K562 (cell line): ENCODE results near the gene SEMA4F.

Experiments used
- ADNP ChIP-seq: fragments of 200-800 bp; sonication (Bioruptor generic); IDR thresholded peaks from 2 replicates; pipeline ENCODE4 v1.6.1; 2016; ENCODE audit warnings: missing genetic modification characterization, missing compliant biosample characterization
- FOSL1 ChIP-seq: fragments of 200-800 bp; sonication (Bioruptor generic); conservative IDR thresholded peaks from 2 replicates; pipeline ENCODE4 v1.6.1; 2016; ENCODE audit warnings: missing genetic modification characterization, missing compliant biosample characterization
- HIVEP1 ChIP-seq: fragments of 250-450 bp; sonication (Bioruptor Pico); IDR thresholded peaks from 2 replicates; pipeline ENCODE4 v1.4.0; 2020; ENCODE audit warnings: mild to moderate bottlenecking
- MIER1 ChIP-seq: fragments of 450-650 bp; IDR thresholded peaks from 2 replicates; pipeline ENCODE4 v1.6.1; 2016; ENCODE audit warnings: antibody characterized with exemption, mild to moderate bottlenecking, low read depth
- POLR2A ChIP-seq: fragments of 450-650 bp; conservative IDR thresholded peaks from 2 replicates; pipeline ENCODE4 v1.6.1; 2016
- RAD51 ChIP-seq: fragments of 450-650 bp; IDR thresholded peaks from 2 replicates; pipeline ENCODE4 v1.7.1; 2016; ENCODE audit warnings: low read depth, mild to moderate bottlenecking, borderline replicate concordance
- RFX5 ChIP-seq: IDR thresholded peaks from 2 replicates; pipeline ENCODE4 v1.6.1; 2011; ENCODE audit warnings: low read depth, mild to moderate bottlenecking, improper control_type of control experiment, low read length
- XRCC4 ChIP-seq: IDR thresholded peaks from one replicate; pipeline ENCODE4 v1.6.1; 2011; ENCODE audit not compliant: insufficient read depth, insufficient read length; ENCODE audit errors: extremely low read depth
- ZNF197 ChIP-seq: fragments of 200-800 bp; sonication (Bioruptor generic); IDR thresholded peaks from 2 replicates; pipeline ENCODE4 v1.6.1; 2016; ENCODE audit warnings: low read depth, missing genetic modification characterization, missing compliant biosample characterization
- TF ChIP-seq, protein P1 (sequence below), 2 experiments: fragments of 450-650 bp; formaldehyde crosslinking in 1 of 2; IDR thresholded peaks; 2 replicates each; pipeline versions ENCODE4 v1.4.0 to v1.6.1; 2014 to 2020; ENCODE audit warnings: mild to moderate bottlenecking in 2 of 2, borderline replicate concordance in 1 of 2, low read depth in 1 of 2

GRCh38 chr2:74632209-74632938 is 21.7 kb upstream of the SEMA4F start:
- TF ChIP-seq MIER1 (no peak), POLR2A (no peak), XRCC4 (no peak), ADNP (tag) (no peak), RFX5 (no peak), ZNF197 (CRISPR knock-in tag) (no peak), HIVEP1 (CRISPR knock-in tag) (no peak), FOSL1 (tag) (peak; percentile 34; the same call in 1 of the 2 replicates), RAD51 (no peak)
- TF ChIP-seq, protein P1, sequence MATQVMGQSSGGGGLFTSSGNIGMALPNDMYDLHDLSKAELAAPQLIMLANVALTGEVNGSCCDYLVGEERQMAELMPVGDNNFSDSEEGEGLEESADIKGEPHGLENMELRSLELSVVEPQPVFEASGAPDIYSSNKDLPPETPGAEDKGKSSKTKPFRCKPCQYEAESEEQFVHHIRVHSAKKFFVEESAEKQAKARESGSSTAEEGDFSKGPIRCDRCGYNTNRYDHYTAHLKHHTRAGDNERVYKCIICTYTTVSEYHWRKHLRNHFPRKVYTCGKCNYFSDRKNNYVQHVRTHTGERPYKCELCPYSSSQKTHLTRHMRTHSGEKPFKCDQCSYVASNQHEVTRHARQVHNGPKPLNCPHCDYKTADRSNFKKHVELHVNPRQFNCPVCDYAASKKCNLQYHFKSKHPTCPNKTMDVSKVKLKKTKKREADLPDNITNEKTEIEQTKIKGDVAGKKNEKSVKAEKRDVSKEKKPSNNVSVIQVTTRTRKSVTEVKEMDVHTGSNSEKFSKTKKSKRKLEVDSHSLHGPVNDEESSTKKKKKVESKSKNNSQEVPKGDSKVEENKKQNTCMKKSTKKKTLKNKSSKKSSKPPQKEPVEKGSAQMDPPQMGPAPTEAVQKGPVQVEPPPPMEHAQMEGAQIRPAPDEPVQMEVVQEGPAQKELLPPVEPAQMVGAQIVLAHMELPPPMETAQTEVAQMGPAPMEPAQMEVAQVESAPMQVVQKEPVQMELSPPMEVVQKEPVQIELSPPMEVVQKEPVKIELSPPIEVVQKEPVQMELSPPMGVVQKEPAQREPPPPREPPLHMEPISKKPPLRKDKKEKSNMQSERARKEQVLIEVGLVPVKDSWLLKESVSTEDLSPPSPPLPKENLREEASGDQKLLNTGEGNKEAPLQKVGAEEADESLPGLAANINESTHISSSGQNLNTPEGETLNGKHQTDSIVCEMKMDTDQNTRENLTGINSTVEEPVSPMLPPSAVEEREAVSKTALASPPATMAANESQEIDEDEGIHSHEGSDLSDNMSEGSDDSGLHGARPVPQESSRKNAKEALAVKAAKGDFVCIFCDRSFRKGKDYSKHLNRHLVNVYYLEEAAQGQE (IDR thresholded peaks at IDR 0.05; ENCODE audit: borderline replicate concordance) = no peak
- TF ChIP-seq, protein P1 (CRISPR knock-in tag; IDR thresholded peaks at IDR 0.05; ENCODE audit: low read depth) = no peak
